Stimulated activated memory B cell treated with anti-CD40 and anti-IgM and Interleukin-4, amounts not matched to agents 10 μg/mL and 1 μg/mL and 100 μg/mL, for 72 hours (primary cell): Measurements from ENCODE around the gene SPPL3.
"Not testable (repeated sequence)": the region's sequence is repeated elsewhere in the genome, so short reads cannot be mapped to it uniquely, and the experiment has no call there.

Experiments used
- ATAC-seq: fragments of 150-1000 bp; cut with Tn5 transposase; 2 replicates; pipeline ENCODE4 v1.10.0; 2021
- H3K27ac Mint-ChIP-seq: one replicate; pipeline ENCODE4 v1.8.0; 2022; ENCODE audit warnings: mild to moderate bottlenecking, mixed read lengths
- H3K27me3 Mint-ChIP-seq: one replicate; pipeline ENCODE4 v1.8.0; 2022; ENCODE audit warnings: mixed read lengths
- H3K36me3 Mint-ChIP-seq: one replicate; pipeline ENCODE4 v1.8.0; 2022; ENCODE audit warnings: mixed read lengths
- H3K4me1 Mint-ChIP-seq: one replicate; pipeline ENCODE4 v1.8.0; 2022; ENCODE audit warnings: mixed read lengths
- H3K4me3 Mint-ChIP-seq: one replicate; pipeline ENCODE4 v1.8.0; 2022; ENCODE audit warnings: mild to moderate bottlenecking, moderate library complexity, mixed read lengths
- H3K9me3 Mint-ChIP-seq: one replicate; pipeline ENCODE4 v1.8.0; 2022; ENCODE audit warnings: mixed read lengths

SPPL3 gene

DNA sequence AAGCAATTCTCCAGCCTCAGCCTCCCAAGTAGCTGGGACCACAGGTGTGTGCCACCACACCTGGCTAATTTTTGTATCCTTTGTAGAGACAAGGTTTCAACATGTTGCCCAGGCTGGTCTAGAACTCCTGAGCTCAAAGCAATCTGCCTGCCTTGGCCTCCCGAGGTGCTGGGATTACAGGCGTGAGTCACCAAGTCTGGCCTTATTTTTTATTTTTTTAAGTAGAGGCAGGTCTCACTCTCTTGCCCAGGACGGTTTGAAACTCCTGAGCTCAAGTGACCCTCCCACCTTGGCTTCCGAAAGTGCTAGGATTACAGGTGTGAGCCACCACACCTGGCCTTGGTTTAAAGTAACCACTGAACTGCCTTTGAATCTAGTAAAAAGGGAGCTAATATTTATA, 56.8 kb downstream of the SPPL3 start:
- Mint-ChIP-seq H3K4me1 (peaks cover 75% of the 10 kb centered on the region), H3K27me3 (no peaks in the 10 kb centered on the region), H3K4me3 (no peak overlapping the region), H3K27ac (peak overlapping the region; percentile 78), H3K9me3 (no peaks in the 10 kb centered on the region), H3K36me3 (no peaks in the 10 kb centered on the region)
- peak; percentile 3 for ATAC-seq

DNA sequence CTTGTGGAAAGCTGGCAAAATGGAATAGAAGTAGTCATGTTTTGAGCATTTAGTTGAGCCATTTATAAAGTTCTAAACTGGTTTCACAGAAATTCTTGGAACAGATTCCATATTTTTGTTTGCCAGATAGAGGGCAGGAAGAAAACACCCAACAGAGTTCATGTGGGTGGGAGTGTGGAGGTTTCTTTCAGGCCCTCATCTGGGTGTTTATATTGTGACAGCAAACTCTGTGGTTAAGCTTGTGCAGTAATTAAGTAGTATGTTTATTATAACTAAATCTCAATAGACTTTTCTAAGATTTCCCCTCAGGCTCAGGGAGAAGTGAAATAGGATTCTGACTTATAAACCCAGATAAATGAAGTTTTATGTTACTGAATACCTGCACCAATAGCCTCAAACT, 57.4 kb downstream of the SPPL3 start:
- Mint-ChIP-seq H3K4me1 (peaks cover 79% of the 10 kb centered on the region), H3K27me3 (no peaks in the 10 kb centered on the region), H3K36me3 (peaks cover 5% of the 10 kb centered on the region), H3K27ac (peak overlapping the region; percentile 78), H3K9me3 (no peaks in the 10 kb centered on the region), H3K4me3 (no peak overlapping the region)
- ATAC-seq: no peak

DNA sequence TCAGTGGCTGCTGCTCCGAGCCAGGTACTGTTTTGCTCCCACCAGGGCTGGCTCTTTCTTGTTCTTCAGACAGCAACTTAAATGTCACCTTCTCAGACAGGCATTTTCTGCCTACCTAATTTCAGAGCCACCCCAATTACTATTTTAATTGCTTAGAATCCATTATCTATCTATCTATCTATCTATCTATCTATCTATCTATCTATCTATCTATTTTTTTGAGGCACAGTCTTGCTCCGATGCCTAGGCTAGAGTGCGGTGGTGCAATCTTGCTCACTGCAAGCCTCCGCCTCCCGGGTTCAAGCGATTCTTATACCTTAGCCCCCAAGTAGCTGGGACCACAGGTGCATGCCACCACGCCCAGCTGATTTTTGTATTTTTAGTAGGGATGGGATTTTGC, 58.5 kb downstream of the SPPL3 start:
- Mint-ChIP-seq H3K4me1 (peaks cover 72% of the 10 kb centered on the region), H3K36me3 (peaks cover 6% of the 10 kb centered on the region), H3K27me3 (no peaks in the 10 kb centered on the region), H3K27ac (no peak overlapping the region), H3K4me3 (no peak overlapping the region), H3K9me3 (no peaks in the 10 kb centered on the region)
- ATAC-seq: no peak

DNA sequence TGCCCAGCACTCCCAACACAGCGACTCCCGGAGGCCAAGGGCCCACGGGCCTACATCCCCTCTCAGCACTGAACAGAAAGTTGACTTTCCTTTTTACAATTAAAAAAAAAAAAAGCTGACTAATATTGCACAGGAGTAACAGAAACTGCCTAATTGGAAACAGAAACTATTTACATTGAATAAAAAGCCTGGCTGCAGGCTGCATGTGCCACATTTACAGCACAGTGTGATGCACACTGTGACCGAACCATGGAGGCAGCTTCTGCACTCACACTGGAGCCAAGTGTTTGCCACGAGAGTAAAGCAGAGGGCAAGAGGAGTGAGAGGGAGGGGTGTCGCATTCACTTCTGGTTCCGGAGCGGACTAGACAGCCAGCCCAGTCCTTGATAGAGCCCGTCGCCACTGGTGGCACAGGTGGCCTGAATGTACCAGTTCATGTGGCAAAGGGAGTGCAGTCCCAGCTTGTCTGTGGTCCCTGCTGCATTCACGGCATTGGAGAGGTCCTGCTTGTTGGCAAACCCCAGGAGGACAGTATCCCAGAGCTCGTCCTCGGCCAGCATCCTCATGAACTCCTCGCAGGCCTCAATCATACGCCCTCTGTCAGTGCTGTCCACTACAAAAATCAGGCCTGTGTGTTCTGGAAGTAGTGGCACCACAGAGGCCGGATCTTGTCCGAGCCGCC, 59.2 kb downstream of the SPPL3 start:
- Mint-ChIP-seq H3K4me3 (no peak overlapping the region), H3K27ac (no peak overlapping the region), H3K4me1 (peaks cover 69% of the 10 kb centered on the region), H3K36me3 (peaks cover 13% of the 10 kb centered on the region), H3K9me3 (no peaks in the 10 kb centered on the region), H3K27me3 (no peaks in the 10 kb centered on the region)
- no peak for ATAC-seq

DNA sequence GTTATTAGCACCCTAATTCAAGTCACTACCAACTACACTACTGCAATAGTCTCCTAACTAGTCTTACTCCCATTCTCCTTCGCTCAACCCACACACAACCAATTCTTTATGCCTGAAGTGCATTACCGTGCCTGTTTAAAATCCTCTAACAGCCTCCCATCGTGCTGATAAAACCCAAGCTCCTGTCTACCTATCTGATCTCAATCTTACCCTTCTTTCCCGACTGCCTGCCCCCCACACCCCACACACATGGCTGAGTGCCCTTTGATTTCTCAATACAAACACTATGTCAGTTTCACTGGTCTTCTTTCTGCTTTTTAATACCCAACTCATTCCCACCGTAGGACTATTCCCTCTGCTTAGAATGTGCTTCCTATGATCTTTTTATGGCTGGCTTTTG, 59.9 kb downstream of the SPPL3 start:
- Mint-ChIP-seq H3K4me1 (peaks cover 64% of the 10 kb centered on the region), H3K4me3 (no peak overlapping the region), H3K27me3 (no peaks in the 10 kb centered on the region), H3K36me3 (peaks cover 13% of the 10 kb centered on the region), H3K27ac (no peak overlapping the region), H3K9me3 (no peaks in the 10 kb centered on the region)
- no peak for ATAC-seq

DNA sequence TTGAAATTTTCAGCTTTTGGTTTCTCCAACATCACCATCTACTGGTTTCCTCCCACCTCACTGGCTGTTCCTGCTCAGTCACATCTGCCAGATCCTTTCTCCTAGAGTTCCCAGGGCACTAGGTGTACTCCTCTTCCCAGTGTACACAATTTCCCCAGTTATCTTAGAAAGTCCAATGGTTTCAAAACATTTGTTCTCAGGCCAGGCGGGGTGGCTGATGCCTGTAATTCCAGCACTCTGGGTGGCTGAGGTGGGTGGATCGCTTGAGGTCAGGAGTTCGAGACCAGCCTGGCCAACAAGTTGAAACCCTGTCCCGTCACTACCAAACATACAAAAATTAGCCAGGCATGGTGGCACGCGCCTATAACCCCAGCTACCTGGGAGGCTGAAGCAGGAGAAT, 60.7 kb downstream of the SPPL3 start:
- peaks cover 64% of the 10 kb centered on the region for H3K4me1 Mint-ChIP-seq
- H3K27me3 Mint-ChIP-seq: no peaks in the 10 kb centered on the region
- no peak for ATAC-seq
- peaks cover 13% of the 10 kb centered on the region for H3K36me3 Mint-ChIP-seq
- no peak overlapping the region for H3K27ac Mint-ChIP-seq
- no peaks in the 10 kb centered on the region for H3K9me3 Mint-ChIP-seq
- H3K4me3 Mint-ChIP-seq: no peak overlapping the region

DNA sequence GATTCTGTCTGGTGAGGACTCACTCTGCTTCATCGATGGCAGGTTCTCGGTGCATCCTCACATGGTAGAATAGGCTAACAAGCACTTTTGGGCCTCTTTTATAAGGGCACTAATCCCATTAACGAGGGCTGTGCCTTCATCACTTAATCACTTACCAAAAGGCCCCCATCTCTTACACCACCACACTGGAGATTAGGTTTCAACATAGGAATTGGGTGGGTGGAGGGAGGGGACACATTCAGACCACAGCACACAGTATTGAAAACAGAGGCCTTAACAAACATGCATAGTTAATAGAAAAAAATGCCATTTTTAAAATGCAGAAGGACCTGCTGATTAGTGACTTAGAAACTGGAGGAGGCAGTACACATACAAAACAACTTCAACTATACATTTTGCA, 61.6 kb downstream of the SPPL3 start:
- no peaks in the 10 kb centered on the region for H3K9me3 Mint-ChIP-seq
- H3K27me3 Mint-ChIP-seq: no peaks in the 10 kb centered on the region
- H3K27ac Mint-ChIP-seq: peak overlapping the region; percentile 50
- peaks cover 57% of the 10 kb centered on the region for H3K4me1 Mint-ChIP-seq
- H3K4me3 Mint-ChIP-seq: no peak overlapping the region
- no peak for ATAC-seq
- peaks cover 13% of the 10 kb centered on the region for H3K36me3 Mint-ChIP-seq

DNA sequence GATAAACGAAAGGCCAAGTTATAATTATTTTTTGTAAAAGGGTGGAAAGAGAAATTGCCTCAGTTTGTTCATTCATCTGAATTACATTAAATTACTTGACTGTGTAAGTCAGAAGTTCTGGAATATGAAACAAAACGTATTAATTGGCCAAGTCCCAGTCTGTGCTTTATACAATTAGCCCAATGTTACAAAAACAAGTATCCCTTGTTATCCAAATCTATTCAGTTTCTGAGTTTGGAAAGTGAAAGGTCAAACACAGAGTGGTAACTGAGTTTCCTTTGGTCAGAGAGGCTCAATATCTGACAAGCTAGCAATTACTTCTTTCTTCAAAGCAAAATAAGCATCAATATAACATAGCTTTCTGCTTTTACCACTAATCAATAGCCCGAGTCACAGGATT, 62.6 kb downstream of the SPPL3 start:
- no peak for ATAC-seq
- H3K4me3 Mint-ChIP-seq: no peak overlapping the region
- no peak overlapping the region for H3K27ac Mint-ChIP-seq
- H3K36me3 Mint-ChIP-seq: peaks cover 13% of the 10 kb centered on the region
- H3K9me3 Mint-ChIP-seq: no peaks in the 10 kb centered on the region
- H3K4me1 Mint-ChIP-seq: peaks cover 46% of the 10 kb centered on the region
- H3K27me3 Mint-ChIP-seq: no peaks in the 10 kb centered on the region

DNA sequence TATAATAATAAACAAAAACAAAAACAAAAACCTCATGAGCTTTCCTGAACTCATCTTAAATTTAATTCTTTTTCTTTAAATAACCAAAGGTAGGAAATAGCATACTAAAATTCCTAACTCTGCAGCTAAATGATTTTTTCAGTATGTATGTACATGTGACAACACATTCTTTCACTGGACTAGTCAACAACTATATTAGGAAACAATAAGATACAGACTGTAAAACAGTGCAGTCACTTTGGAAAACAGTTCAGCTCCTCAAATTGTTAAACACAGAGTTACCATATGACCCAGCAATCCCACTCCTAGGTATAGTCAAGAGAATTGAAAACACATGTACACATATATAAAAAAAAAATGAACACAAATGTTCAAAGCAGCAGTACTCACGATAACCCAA, 64.7 kb downstream of the SPPL3 start:
- peaks cover 13% of the 10 kb centered on the region for H3K36me3 Mint-ChIP-seq
- no peak overlapping the region for H3K4me3 Mint-ChIP-seq
- peaks cover 48% of the 10 kb centered on the region for H3K4me1 Mint-ChIP-seq
- H3K27me3 Mint-ChIP-seq: no peaks in the 10 kb centered on the region
- ATAC-seq: no peak
- no peak overlapping the region for H3K27ac Mint-ChIP-seq
- no peaks in the 10 kb centered on the region for H3K9me3 Mint-ChIP-seq

DNA sequence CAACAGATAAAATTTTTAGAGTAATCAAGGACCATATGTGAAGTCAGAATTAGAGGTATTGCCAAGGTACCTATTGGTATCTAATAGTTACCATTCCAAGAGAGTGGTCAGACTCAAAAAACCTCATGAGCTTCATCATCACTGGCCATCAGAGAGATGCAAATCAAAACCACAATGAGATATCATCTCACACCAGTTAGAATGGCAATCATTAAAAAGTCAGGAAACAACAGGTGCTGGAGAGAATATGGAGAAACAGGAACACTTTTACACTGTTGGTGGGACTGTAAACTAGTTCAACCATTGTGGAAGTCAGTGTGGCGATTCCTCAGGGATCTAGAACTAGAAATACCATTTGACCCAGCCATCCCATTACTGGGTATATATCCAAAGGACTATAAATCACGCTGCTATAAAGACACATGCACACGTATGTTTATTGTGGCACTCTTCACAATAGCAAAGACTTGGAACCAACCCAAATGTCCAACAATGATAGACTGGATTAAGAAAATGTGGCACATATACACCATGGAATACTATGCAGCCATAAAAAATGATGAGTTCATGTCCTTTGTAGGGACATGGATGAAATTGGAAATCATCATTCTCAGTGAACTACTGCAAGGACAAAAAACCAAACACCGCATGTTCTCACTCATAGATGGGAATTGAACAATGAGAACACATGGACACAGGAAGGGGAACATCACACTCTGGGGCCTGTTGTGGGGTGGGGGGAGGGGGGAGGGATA, 65.4 kb downstream of the SPPL3 start:
- Mint-ChIP-seq H3K4me1 (peaks cover 49% of the 10 kb centered on the region), H3K36me3 (peaks cover 13% of the 10 kb centered on the region)
- not testable (repeated sequence) for H3K27ac Mint-ChIP-seq, H3K27me3 Mint-ChIP-seq, ATAC-seq, H3K4me3 Mint-ChIP-seq, H3K9me3 Mint-ChIP-seq

DNA sequence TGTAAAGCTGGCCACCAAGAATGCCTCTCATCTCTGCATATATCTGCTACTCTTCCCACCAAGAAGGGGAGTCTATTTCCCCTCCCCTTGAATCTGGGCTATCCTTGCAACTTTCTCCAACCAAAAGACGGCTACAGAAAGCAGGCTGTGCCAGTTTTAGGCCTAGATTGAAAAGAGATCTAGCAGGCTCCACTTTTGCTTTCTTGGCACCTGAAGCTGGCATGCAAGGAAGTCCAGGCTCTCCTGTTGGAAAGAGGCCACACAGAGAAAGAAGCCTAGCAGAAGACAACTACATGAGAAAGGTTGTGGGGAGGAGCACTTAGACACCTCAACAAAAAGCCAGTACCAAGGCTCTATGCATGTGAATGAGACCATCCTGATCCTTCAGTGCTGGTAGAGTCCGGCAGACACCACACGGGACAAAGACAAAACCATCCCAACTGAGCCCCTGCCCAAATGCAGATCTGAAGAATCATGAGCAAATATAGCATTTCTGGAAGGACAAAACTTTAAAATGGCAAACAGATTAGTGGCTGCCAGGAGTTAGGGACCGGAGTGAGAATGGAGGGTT, 68.0 kb downstream of the SPPL3 start:
- H3K27ac Mint-ChIP-seq: peak overlapping the region; percentile 46
- H3K27me3 Mint-ChIP-seq: no peaks in the 10 kb centered on the region
- ATAC-seq: no peak
- H3K36me3 Mint-ChIP-seq: peaks cover 8% of the 10 kb centered on the region
- peaks cover 44% of the 10 kb centered on the region for H3K4me1 Mint-ChIP-seq
- no peak overlapping the region for H3K4me3 Mint-ChIP-seq
- H3K9me3 Mint-ChIP-seq: no peaks in the 10 kb centered on the region

DNA sequence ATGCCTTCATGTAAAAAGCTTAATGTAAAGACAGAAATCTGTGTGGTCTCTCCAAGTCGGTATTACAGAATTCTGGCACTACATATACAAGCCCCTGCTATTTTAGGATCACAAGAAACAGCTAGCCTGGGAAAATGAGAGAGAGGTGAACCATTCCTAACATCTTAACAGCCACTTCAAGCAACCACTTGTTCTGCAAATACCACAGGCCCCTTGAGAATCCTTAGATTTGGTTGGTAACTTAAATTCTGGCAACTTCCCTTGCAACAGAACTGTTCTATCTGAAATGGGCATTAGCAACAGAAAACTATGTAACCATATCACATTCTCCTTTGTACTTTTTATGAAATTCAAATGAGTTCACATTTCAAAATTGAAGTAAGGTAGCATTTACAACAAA, 68.5 kb downstream of the SPPL3 start:
- Mint-ChIP-seq H3K27ac (peak overlapping the region; percentile 46), H3K36me3 (peaks cover 7% of the 10 kb centered on the region), H3K9me3 (no peaks in the 10 kb centered on the region), H3K4me3 (no peak overlapping the region), H3K4me1 (peaks cover 48% of the 10 kb centered on the region), H3K27me3 (no peaks in the 10 kb centered on the region)
- ATAC-seq: no peak

DNA sequence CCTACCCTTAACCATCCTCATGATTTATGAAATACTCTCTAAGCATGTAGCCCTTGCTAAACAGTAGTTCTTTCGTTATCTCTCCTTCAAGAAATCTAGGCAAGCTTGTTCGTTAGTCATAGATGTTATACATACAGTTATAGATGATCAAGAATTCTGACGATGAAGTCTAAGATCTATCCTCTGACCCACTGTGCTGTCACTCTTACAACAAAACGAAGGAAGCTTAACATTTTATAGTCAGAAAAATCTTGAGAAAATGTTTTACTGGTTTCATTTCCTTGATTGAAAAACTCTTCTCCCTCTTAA, 68.9 kb downstream of the SPPL3 start:
- Mint-ChIP-seq H3K4me1 (peaks cover 46% of the 10 kb centered on the region), H3K9me3 (no peaks in the 10 kb centered on the region), H3K4me3 (peak overlapping the region; percentile 27), H3K36me3 (peaks cover 3% of the 10 kb centered on the region), H3K27ac (peak overlapping the region; percentile 46), H3K27me3 (no peaks in the 10 kb centered on the region)
- ATAC-seq: no peak

DNA sequence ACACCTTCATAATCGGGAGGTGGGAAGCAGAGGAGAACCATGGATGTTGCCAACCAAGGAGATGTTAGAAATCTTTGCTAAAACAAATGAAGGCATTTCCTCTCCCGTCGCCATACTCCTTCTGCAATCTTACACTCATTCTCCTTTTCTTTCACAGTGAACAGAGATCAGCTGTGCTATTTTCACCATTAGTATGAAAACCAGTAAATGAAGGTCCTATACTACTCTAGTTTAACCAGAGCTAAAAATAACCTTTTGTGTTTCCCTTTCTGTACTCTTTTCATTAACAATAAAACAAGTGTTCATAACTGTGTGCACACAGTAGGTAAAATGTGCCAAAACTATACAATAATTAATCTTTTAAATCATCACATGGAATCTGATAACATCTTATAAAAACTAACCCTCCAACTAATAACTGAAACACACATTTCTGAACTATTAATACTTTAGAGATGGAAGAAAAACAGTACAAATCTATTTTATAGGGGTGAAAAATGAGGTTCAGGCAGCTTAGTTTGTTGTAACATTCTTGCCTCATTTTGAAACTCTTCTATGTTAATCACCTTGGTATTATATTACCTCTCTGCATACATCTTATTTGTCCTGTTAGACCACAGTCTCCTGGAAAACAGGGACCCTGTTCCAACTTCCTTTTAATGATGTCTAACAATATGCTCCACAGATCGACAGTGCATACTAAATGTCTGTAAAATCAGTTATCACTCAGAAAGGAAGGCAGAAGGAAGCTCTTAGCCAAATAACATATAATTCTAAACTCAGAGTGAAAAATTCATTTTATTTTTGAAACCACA, 69.5 kb downstream of the SPPL3 start:
- Mint-ChIP-seq H3K27me3 (no peaks in the 10 kb centered on the region), H3K4me3 (no peak overlapping the region), H3K4me1 (peaks cover 45% of the 10 kb centered on the region), H3K36me3 (no peaks in the 10 kb centered on the region), H3K27ac (peak overlapping the region; percentile 46), H3K9me3 (no peaks in the 10 kb centered on the region)
- no peak for ATAC-seq

DNA sequence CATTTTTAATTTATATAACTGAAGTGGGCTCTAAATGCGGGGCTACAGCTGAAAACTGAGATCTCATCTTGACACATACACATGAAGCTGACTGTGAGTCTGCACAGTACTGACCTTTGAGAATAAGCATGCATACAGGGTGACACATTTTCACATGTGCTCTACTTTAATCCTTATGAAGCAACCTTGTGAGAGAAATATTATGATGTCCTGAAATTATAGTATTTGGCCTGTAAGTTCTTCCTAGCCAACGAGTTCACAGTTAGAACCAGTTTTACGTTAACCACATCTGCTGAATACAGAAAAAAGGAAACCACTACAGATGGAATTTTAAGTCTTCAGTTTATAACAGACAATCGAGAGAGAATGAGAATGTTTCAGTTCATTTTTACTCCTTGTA, 70.3 kb downstream of the SPPL3 start:
- no peak for ATAC-seq
- no peak overlapping the region for H3K4me3 Mint-ChIP-seq
- peaks cover 45% of the 10 kb centered on the region for H3K4me1 Mint-ChIP-seq
- no peaks in the 10 kb centered on the region for H3K36me3 Mint-ChIP-seq
- H3K9me3 Mint-ChIP-seq: no peaks in the 10 kb centered on the region
- H3K27ac Mint-ChIP-seq: no peak overlapping the region
- no peaks in the 10 kb centered on the region for H3K27me3 Mint-ChIP-seq
